Suprapubic skin (tissue), 4 donors: ENCODE measurements around the gene RTL1.

ENCODE experiments used
- EP300 ChIP-seq: sonication (generic); formaldehyde crosslinking; IDR thresholded peaks from one replicate; pipeline ENCODE4 v1.6.1; 2017; ENCODE audit warnings: antibody characterized with exemption
- POLR2A ChIP-seq, 2 donors: fragments of 450-650 bp; IDR thresholded peaks; one replicate each; pipeline ENCODE4 v1.6.1; 2017; ENCODE audit warnings: antibody characterized with exemption in 2 of 2, mild to moderate bottlenecking in 2 of 2, moderate library complexity in 2 of 2
- POLR2AphosphoS5 ChIP-seq, 3 donors: sonication (generic); formaldehyde crosslinking; IDR thresholded peaks; one replicate each; pipeline ENCODE4 v1.6.1; 2017; ENCODE audit warnings: antibody characterized with exemption in 3 of 3
- TF ChIP-seq, protein P1 (sequence below), 2 donors: fragments of 200-600 bp in 1 of 2; fragments of 450-650 bp in 1 of 2; sonication (generic) in 1 of 2; IDR thresholded peaks; one replicate each; pipeline ENCODE4 v1.5.1; 2016 to 2019; ENCODE audit warnings: antibody characterized with exemption in 2 of 2, mild to moderate bottlenecking in 1 of 2, moderate library complexity in 1 of 2

DNA sequence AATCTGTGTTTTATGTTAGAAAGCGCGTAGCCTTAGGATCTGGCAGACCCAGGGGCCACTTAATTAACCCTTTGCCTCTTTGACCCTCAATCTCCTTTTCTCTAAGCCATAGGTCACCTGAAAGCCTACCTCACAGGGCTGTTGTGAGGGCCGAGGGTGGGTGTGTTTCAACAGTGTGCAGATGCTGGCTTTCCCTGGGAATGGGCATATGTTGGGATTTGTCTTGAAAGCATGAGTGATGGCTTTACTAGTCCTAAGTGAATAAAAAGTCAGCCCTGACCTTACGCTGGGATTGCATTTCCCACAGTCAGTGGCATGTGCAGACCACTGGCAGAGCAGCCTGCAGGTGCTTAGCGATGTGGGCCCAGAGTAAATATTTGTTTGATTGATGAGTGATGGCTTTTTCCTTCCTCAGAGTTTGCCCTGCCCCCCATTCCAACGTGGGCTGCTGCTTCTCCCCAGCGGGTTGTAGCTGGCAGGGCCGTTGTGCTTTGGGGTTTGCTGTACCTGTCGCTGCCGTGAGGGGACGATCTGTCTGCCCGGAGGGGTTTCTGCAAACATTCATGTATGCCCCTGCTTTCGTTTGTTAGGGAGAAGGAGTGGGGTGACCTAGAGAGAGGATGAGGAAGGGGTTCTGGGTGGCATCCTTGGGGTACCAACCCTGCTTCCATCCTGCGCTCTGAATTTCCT lies 46.1 kb downstream of the RTL1 start:
- TF ChIP-seq POLR2AphosphoS5 (IDR thresholded peaks at IDR 0.05) (no peak), POLR2A (IDR thresholded peaks at IDR 0.05) (no peak), EP300 (no peak)
- TF ChIP-seq, protein P1, sequence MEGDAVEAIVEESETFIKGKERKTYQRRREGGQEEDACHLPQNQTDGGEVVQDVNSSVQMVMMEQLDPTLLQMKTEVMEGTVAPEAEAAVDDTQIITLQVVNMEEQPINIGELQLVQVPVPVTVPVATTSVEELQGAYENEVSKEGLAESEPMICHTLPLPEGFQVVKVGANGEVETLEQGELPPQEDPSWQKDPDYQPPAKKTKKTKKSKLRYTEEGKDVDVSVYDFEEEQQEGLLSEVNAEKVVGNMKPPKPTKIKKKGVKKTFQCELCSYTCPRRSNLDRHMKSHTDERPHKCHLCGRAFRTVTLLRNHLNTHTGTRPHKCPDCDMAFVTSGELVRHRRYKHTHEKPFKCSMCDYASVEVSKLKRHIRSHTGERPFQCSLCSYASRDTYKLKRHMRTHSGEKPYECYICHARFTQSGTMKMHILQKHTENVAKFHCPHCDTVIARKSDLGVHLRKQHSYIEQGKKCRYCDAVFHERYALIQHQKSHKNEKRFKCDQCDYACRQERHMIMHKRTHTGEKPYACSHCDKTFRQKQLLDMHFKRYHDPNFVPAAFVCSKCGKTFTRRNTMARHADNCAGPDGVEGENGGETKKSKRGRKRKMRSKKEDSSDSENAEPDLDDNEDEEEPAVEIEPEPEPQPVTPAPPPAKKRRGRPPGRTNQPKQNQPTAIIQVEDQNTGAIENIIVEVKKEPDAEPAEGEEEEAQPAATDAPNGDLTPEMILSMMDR (IDR thresholded peaks at IDR 0.05): no peak
